Measurements from ENCODE around the gene ABHD16A.

ABHD16A gene

GRCh38 chr6:31689249-31690110 lies 13.6 kb downstream of the ABHD16A start:
- no peak for DNase-seq (ENCODE audit: low read depth)

GRCh38 chr6:31687860-31688693 lies 15.0 kb downstream of the ABHD16A start:
- no peak for DNase-seq (ENCODE audit: low read depth)

GRCh38 chr6:31687321-31687720 lies 15.8 kb downstream of the ABHD16A start:
- DNase-seq (ENCODE audit: low read depth), result no peak

- DNase-seq (ENCODE audit: low read depth), result no peak
Measured at GRCh38 chr6:31686483-31686882, 16.6 kb downstream of the ABHD16A start.

GRCh38 chr6:31683591-31683990 lies 19.5 kb downstream of the ABHD16A start:
- DNase-seq (ENCODE audit: low read depth), result no peak

- peak; percentile 29 for DNase-seq (ENCODE audit: low read depth)
Measured at GRCh38 chr6:31681135-31681671, 21.9 kb downstream of the ABHD16A start.

- DNase-seq (ENCODE audit: low read depth), result peak; percentile 94
Measured at GRCh38 chr6:31680226-31681134, 22.6 kb downstream of the ABHD16A start, which contains the start of gene LY6G5C. TSS of gene LY6G5C (minus strand) at chr6:31681067. CDS start at chr6:31680373, 694 bp downstream.

- no peak for DNase-seq (ENCODE audit: low read depth)
Measured at GRCh38 chr6:31677955-31678354, 25.2 kb downstream of the ABHD16A start.

GRCh38 chr6:31676904-31677303 lies 26.2 kb downstream of the ABHD16A start:
- no peak for DNase-seq (ENCODE audit: low read depth)

- no peak for DNase-seq (ENCODE audit: low read depth)
Measured at GRCh38 chr6:31676322-31676903, 26.7 kb downstream of the ABHD16A start.

GRCh38 chr6:31669676-31670075 lies 33.4 kb downstream of the ABHD16A start, which contains the start of gene LY6G5B:
TSS of gene LY6G5B (plus strand) at chr6:31669976. CDS start at chr6:31670951, 975 bp downstream.
- DNase-seq (ENCODE audit: low read depth), result no peak

GRCh38 chr6:31666337-31666965 lies 36.7 kb downstream of the ABHD16A start:
- peak; percentile 51 for DNase-seq (ENCODE audit: low read depth)

- DNase-seq (ENCODE audit: low read depth), result peak; percentile 98
Measured at GRCh38 chr6:31665501-31666336, 37.4 kb downstream of the ABHD16A start, which contains the start of gene CSNK2B. TSS of gene CSNK2B (plus strand) at chr6:31666080. CDS start at chr6:31666832, 752 bp downstream.

GRCh38 chr6:31664790-31665500 lies 38.2 kb downstream of the ABHD16A start, which contains the start of gene GPANK1:
TSS of gene GPANK1 (minus strand) at chr6:31664997. CDS start at chr6:31664478, 519 bp downstream.
- DNase-seq (ENCODE audit: low read depth), result peak; percentile 96

GRCh38 chr6:31663961-31664789 lies 38.9 kb downstream of the ABHD16A start:
- peak; percentile 87 for DNase-seq (ENCODE audit: low read depth)

- peak; percentile 69 for DNase-seq (ENCODE audit: low read depth)
Measured at GRCh38 chr6:31663126-31663960, 39.8 kb downstream of the ABHD16A start.

Measured in iris pigment epithelial cell (primary cell).